ENCODE measurements around the gene CABLES2.

Gene CABLES2

GRCh38 chr20:62412194-62413024 is 5.3 kb upstream of the CABLES2 start:
- no peaks in the 10 kb centered on the region for H3K9me3 Mint-ChIP-seq
- TF ChIP-seq CTCF (IDR thresholded peaks at IDR 0.05) = no peak
- no peak overlapping the region for H3K4me3 Mint-ChIP-seq
- H3K36me3 Mint-ChIP-seq (ENCODE audit: low read depth) = no peaks in the 10 kb centered on the region
- H3K4me1 Mint-ChIP-seq = peaks cover 12% of the 10 kb centered on the region
- no peak for DNase-seq
- peaks cover 24% of the 10 kb centered on the region for H3K27me3 Mint-ChIP-seq (ENCODE audit: low read depth, poor library complexity)
- no peak overlapping the region for H3K27ac Mint-ChIP-seq

- Mint-ChIP-seq H3K27me3 (ENCODE audit: low read depth, poor library complexity) (peaks cover 24% of the 10 kb centered on the region), H3K9me3 (no peaks in the 10 kb centered on the region), H3K27ac (no peak overlapping the region), H3K4me1 (peaks cover 12% of the 10 kb centered on the region), H3K4me3 (no peak overlapping the region), H3K36me3 (ENCODE audit: low read depth) (no peaks in the 10 kb centered on the region)
- TF ChIP-seq CTCF (IDR thresholded peaks at IDR 0.05) = no peak
- DNase-seq = no peak
These were observed 4.6 kb upstream of the CABLES2 start for GRCh38 chr20:62411479-62412193.

- no peak for TF ChIP-seq CTCF (IDR thresholded peaks at IDR 0.05)
- H3K4me1 Mint-ChIP-seq = peaks cover 16% of the 10 kb centered on the region
- H3K27me3 Mint-ChIP-seq (ENCODE audit: low read depth, poor library complexity) = peaks cover 24% of the 10 kb centered on the region
- no peak overlapping the region for H3K27ac Mint-ChIP-seq
- no peak overlapping the region for H3K4me3 Mint-ChIP-seq
- no peaks in the 10 kb centered on the region for H3K36me3 Mint-ChIP-seq (ENCODE audit: low read depth)
- no peaks in the 10 kb centered on the region for H3K9me3 Mint-ChIP-seq
- no peak for DNase-seq
These were observed 3.8 kb upstream of the CABLES2 start for GRCh38 chr20:62410746-62411478.

GRCh38 chr20:62409931-62410745 is 3.1 kb upstream of the CABLES2 start:
- H3K27ac Mint-ChIP-seq = no peak overlapping the region
- peaks cover 24% of the 10 kb centered on the region for H3K27me3 Mint-ChIP-seq (ENCODE audit: low read depth, poor library complexity)
- H3K4me1 Mint-ChIP-seq = peaks cover 23% of the 10 kb centered on the region
- H3K9me3 Mint-ChIP-seq = no peaks in the 10 kb centered on the region
- peak; percentile 82 for DNase-seq
- peak; percentile 65 for TF ChIP-seq CTCF (IDR thresholded peaks at IDR 0.05)
- H3K36me3 Mint-ChIP-seq (ENCODE audit: low read depth) = no peaks in the 10 kb centered on the region
- no peak overlapping the region for H3K4me3 Mint-ChIP-seq

GRCh38 chr20:62409086-62409853 is 2.2 kb upstream of the CABLES2 start:
- Mint-ChIP-seq H3K4me3 (no peak overlapping the region), H3K9me3 (no peaks in the 10 kb centered on the region), H3K4me1 (peaks cover 25% of the 10 kb centered on the region), H3K27me3 (ENCODE audit: low read depth, poor library complexity) (peaks cover 24% of the 10 kb centered on the region), H3K36me3 (ENCODE audit: low read depth) (no peaks in the 10 kb centered on the region), H3K27ac (no peak overlapping the region)
- no peak for DNase-seq
- no peak for TF ChIP-seq CTCF (IDR thresholded peaks at IDR 0.05)

All from nephron progenitor cell (in vitro differentiated cells).